RWPE2 (cell line): ENCODE results near the gene CCDC69.
"Not testable (repeated sequence)": the region's sequence is repeated elsewhere in the genome, so short reads cannot be mapped to it uniquely, and the experiment has no call there.

ENCODE experiments used
- ATAC-seq: fragments of 200-7000 bp; cut with Tn5 transposase; 3 replicates; pipeline ENCODE4 v1.9.1; 2021; ENCODE audit warnings: low read depth
- DNase-seq: peaks from one replicate; pipeline ENCODE4 v3.0.0-alpha.2; 2020; ENCODE audit warnings: low spot score
- H3K27ac ChIP-seq: fragments of 450-650 bp; 2 replicates; pipeline ENCODE4 v1.5.1; 2017; ENCODE audit warnings: mild to moderate bottlenecking; ENCODE audit not compliant: poor library complexity, severe bottlenecking
- H3K27me3 ChIP-seq: fragments of 250-450 bp; sonication (Bioruptor Pico); 2 replicates; pipeline ENCODE4 v1.5.1; 2021; ENCODE audit warnings: mild to moderate bottlenecking, moderate library complexity; ENCODE audit not compliant: insufficient read depth, poor library complexity, severe bottlenecking
- H3K36me3 ChIP-seq: fragments of 250-450 bp; sonication (Bioruptor Pico); 2 replicates; pipeline ENCODE4 v1.5.1; 2020; ENCODE audit warnings: low read depth, mild to moderate bottlenecking, moderate library complexity
- H3K4me1 ChIP-seq: fragments of 250-450 bp; sonication (Bioruptor Pico); 2 replicates; pipeline ENCODE4 v1.5.1; 2021; ENCODE audit warnings: mild to moderate bottlenecking, moderate library complexity; ENCODE audit not compliant: insufficient read depth, poor library complexity, severe bottlenecking
- H3K4me3 ChIP-seq: fragments of 250-450 bp; sonication (Bioruptor Pico); 2 replicates; pipeline ENCODE4 v1.5.1; 2021; ENCODE audit warnings: mild to moderate bottlenecking, moderate library complexity; ENCODE audit not compliant: severe bottlenecking
- H3K9me3 ChIP-seq: fragments of 250-450 bp; sonication (Bioruptor Pico); 2 replicates; pipeline ENCODE4 v1.5.1; 2021; ENCODE audit warnings: mild to moderate bottlenecking, moderate library complexity; ENCODE audit not compliant: severe bottlenecking
- CTCF ChIP-seq: fragments of 450-650 bp; IDR thresholded peaks from one replicate; pipeline ENCODE4 v1.5.1; 2017; ENCODE audit warnings: mild to moderate bottlenecking, moderate library complexity; ENCODE audit not compliant: poor library complexity, severe bottlenecking

CCDC69 gene

GRCh38 chr5:151199581-151200185 is 24.2 kb downstream of the CCDC69 start:
- DNase-seq (peak; percentile 51), ATAC-seq (no peak)
- H3K4me1 ChIP-seq, result peaks cover 8% of the 10 kb centered on the region
- H3K9me3 ChIP-seq, result no peaks in the 10 kb centered on the region
- no peaks in the 10 kb centered on the region for H3K27me3 ChIP-seq
- no peak overlapping the region for H3K4me3 ChIP-seq
- TF ChIP-seq CTCF, result no peak
- no peaks in the 10 kb centered on the region for H3K36me3 ChIP-seq
- H3K27ac ChIP-seq, result no peak overlapping the region

- Histone ChIP-seq H3K27me3 (no peaks in the 10 kb centered on the region), H3K4me1 (peaks cover 8% of the 10 kb centered on the region), H3K27ac (no peak overlapping the region), H3K4me3 (no peak overlapping the region), H3K36me3 (no peaks in the 10 kb centered on the region), H3K9me3 (no peaks in the 10 kb centered on the region)
- TF ChIP-seq CTCF, result no peak
- DNase-seq (peak; percentile 50), ATAC-seq (no peak)
Observed at GRCh38 chr5:151198861-151199260, 25.0 kb downstream of the CCDC69 start.

- not testable (repeated sequence) for H3K27ac ChIP-seq, H3K4me3 ChIP-seq, H3K36me3 ChIP-seq, H3K4me1 ChIP-seq, H3K27me3 ChIP-seq, ATAC-seq, H3K9me3 ChIP-seq
- peak; percentile 15 for DNase-seq
Observed at GRCh38 chr5:151197291-151197600, 26.6 kb downstream of the CCDC69 start.

- DNase-seq (no peak), ATAC-seq (no peak)
- no peaks in the 10 kb centered on the region for H3K27me3 ChIP-seq
- H3K27ac ChIP-seq, result no peak overlapping the region
- TF ChIP-seq CTCF, result no peak
- no peaks in the 10 kb centered on the region for H3K36me3 ChIP-seq
- H3K9me3 ChIP-seq, result peaks cover 5% of the 10 kb centered on the region
- no peak overlapping the region for H3K4me3 ChIP-seq
- H3K4me1 ChIP-seq, result no peaks in the 10 kb centered on the region
Observed at GRCh38 chr5:151196556-151197290, 27.2 kb downstream of the CCDC69 start.

GRCh38 chr5:151195622-151196021 is 28.3 kb downstream of the CCDC69 start:
- H3K4me1 ChIP-seq, result no peaks in the 10 kb centered on the region
- no peak overlapping the region for H3K4me3 ChIP-seq
- H3K9me3 ChIP-seq, result peaks cover 5% of the 10 kb centered on the region
- H3K27ac ChIP-seq, result no peak overlapping the region
- TF ChIP-seq CTCF, result no peak
- DNase-seq, result no peak
- H3K27me3 ChIP-seq, result no peaks in the 10 kb centered on the region
- no peaks in the 10 kb centered on the region for H3K36me3 ChIP-seq
- no peak for ATAC-seq
